GM21515 (cell line): ENCODE data around the gene DNAJB4.
"Not testable (repeated sequence)": the region's sequence is repeated elsewhere in the genome, so short reads cannot be mapped to it uniquely, and the experiment has no call there.

Experiments
- ATAC-seq: cut with Tn5 transposase; IDR thresholded peaks from one replicate; pipeline ENCODE4 v1.9.1; 2021; ENCODE audit not compliant: unreplicated experiment

Gene DNAJB4

GRCh38 chr1:78061825-78062523 is 57.2 kb downstream of the DNAJB4 start:
- ATAC-seq: no peak

- not testable (repeated sequence) for ATAC-seq
These were observed 60.1 kb downstream of the DNAJB4 start for GRCh38 chr1:78064886-78065285.
